ENCODE results near the gene ZBTB48. TPM values are rescaled to one million over a fixed set of nuclear protein-coding genes. Genes with fewer than 3 reads are reported as not detected.

ZBTB48 gene
- total RNA-seq, 1 donor from 2014 or later = 36.5 TPM

GRCh38 chr1:6592865-6593593, 13.2 kb downstream of the ZBTB48 start:
- no peaks in the 10 kb centered on the region for H3K27me3 ChIP-seq (ENCODE audit: low read depth)
- intact Hi-C loops (cut with DNase I) = no loop called here
- H3K4me1 ChIP-seq = peaks cover 42% of the 10 kb centered on the region
- H3K4me3 ChIP-seq = no peak overlapping the region
- ATAC-seq (no peak), DNase-seq (no peak)
- H3K27ac ChIP-seq = no peak overlapping the region
- H3K36me3 ChIP-seq = peaks cover 90% of the 10 kb centered on the region
- no peaks in the 10 kb centered on the region for H3K9me3 ChIP-seq
- no peak for TF ChIP-seq CTCF (IDR thresholded peaks at IDR 0.05)

DNA sequence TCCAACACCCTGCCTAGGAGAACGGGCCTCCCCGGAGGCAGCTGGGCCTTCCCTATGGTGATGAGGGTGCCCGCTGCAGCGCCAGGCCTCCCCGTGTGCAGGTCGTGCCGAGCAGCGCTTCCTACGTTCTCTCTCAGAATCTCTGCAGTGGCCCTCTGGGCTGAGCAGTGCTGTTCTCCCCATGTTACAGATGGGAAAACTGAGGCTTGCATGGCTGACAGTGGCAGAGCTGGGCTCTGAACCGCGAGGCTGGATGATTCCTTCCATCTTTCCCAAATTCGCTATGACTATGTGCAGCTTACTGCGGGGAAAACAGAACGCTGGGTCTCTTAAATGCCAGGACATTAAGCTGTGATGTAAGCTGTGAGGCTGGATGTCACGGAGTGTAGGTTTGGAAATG, 14.0 kb downstream of the ZBTB48 start:
- intact Hi-C loops (cut with DNase I) = no loop called here
- Histone ChIP-seq H3K4me1 (peaks cover 43% of the 10 kb centered on the region), H3K27ac (no peak overlapping the region), H3K27me3 (ENCODE audit: low read depth) (no peaks in the 10 kb centered on the region), H3K36me3 (peaks cover 90% of the 10 kb centered on the region), H3K9me3 (no peaks in the 10 kb centered on the region), H3K4me3 (no peak overlapping the region)
- no peak for TF ChIP-seq CTCF (IDR thresholded peaks at IDR 0.05)
- DNase-seq (no peak), ATAC-seq (no peak)

DNA sequence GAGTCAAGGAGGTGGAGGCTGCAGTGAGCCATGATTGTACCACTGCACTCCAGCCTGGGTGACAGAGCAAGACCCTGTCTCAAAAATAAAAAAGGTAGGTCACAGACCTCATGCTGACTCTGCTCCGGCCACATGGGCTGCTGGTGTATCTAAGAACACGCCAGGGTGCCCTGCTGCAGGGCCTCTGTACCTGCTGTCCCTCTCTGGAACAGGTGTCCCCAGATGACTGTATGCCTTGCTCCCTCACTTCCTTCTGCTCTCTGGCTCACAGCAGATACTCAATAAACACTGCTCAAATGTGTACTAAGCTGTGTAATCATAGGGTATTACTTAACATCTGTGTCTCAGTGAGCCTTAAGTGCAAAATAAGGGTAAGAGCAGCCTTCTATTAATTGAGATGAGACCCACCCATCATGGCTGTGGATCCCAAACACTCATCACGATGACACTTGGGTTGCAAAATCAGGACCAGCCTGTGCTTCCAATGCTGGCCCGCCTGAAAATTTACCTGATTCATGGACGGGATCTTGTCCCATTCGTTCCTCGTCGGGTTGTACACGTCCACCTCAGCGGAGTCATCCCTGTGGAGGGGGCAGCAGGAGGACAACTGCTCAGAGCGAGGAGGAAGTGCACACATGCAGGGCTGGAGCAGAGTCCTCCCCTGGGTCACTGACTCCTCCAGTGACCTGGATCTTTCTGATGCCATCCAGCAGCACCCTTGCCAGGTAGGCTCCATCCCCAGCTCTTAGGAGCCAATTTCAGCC, 15.4 kb downstream of the ZBTB48 start:
- peaks cover 85% of the 10 kb centered on the region for H3K36me3 ChIP-seq
- ATAC-seq = no peak
- no peaks in the 10 kb centered on the region for H3K27me3 ChIP-seq (ENCODE audit: low read depth)
- no peak overlapping the region for H3K27ac ChIP-seq
- intact Hi-C loops (cut with DNase I) = no loop called here
- H3K4me3 ChIP-seq = no peak overlapping the region
- no peak for TF ChIP-seq CTCF (IDR thresholded peaks at IDR 0.05)
- no peaks in the 10 kb centered on the region for H3K9me3 ChIP-seq
- peaks cover 55% of the 10 kb centered on the region for H3K4me1 ChIP-seq
- no peak for DNase-seq

- H3K36me3 ChIP-seq = peaks cover 79% of the 10 kb centered on the region
- no peak for DNase-seq
- H3K4me1 ChIP-seq = peaks cover 56% of the 10 kb centered on the region
Measured at GRCh38 chr1:6596351-6596750, 16.6 kb downstream of the ZBTB48 start.

More at GRCh38 chr1:6596351-6596750, 16.6 kb downstream of the ZBTB48 start:
- H3K27ac ChIP-seq = no peak overlapping the region
- intact Hi-C loops (cut with DNase I) = no loop called here
- TF ChIP-seq CTCF (IDR thresholded peaks at IDR 0.05) = no peak
- ATAC-seq = no peak
- H3K9me3 ChIP-seq = no peaks in the 10 kb centered on the region
- H3K4me3 ChIP-seq = no peak overlapping the region
- H3K27me3 ChIP-seq (ENCODE audit: low read depth) = no peaks in the 10 kb centered on the region
